Ascending aorta (tissue), 2 donors: ENCODE measurements around the gene LILRA2. TPM values are rescaled to one million over a fixed set of nuclear protein-coding genes. Genes with fewer than 3 reads are reported as not detected.

Source experiments
- DNase-seq, 2 donors: peaks; one replicate each; pipeline ENCODE4 v3.0.0-alpha.2; 2019; ENCODE audit warnings: low spot score in 2 of 2
- H3K27ac ChIP-seq, 2 donors: fragments of 200-600 bp; sonication (generic); one replicate each; pipeline ENCODE4 v1.5.1; 2016 to 2017; ENCODE audit warnings: mild to moderate bottlenecking in 1 of 2
- H3K27me3 ChIP-seq: fragments of 200-600 bp; sonication (generic); one replicate; pipeline ENCODE4 v1.5.1; 2017
- H3K36me3 ChIP-seq, 2 donors: fragments of 200-600 bp; sonication (generic); one replicate each; pipeline ENCODE4 v1.5.1; 2016
- H3K4me1 ChIP-seq, 2 donors: fragments of 200-600 bp; sonication (generic); one replicate each; pipeline ENCODE4 v1.5.1; 2016 to 2017; ENCODE audit warnings: mild to moderate bottlenecking in 1 of 2
- H3K4me3 ChIP-seq, 2 donors: fragments of 200-600 bp; sonication (generic); one replicate each; pipeline ENCODE4 v1.5.1; 2016 to 2017; ENCODE audit warnings: mild to moderate bottlenecking in 1 of 2
- H3K9me3 ChIP-seq, 2 donors: fragments of 200-600 bp; sonication (generic); one replicate each; pipeline ENCODE4 v1.5.1; 2016
- intact Hi-C: fragments of 100-400 bp; cut with DNase I; formaldehyde crosslinking; loops from one replicate; pipeline ENCODE4 v1.15.1; 2023
- total RNA-seq: library from RNA; depleted of rRNA; stranded (reverse); fragments of >200 nt; gene quantifications from one replicate; pipeline ENCODE4 v1.1.0, GENCODE V29; 2016
- TF ChIP-seq, protein P1 (sequence below), 3 experiments: fragments of 200-600 bp in 2 of 3; fragments of 450-650 bp in 1 of 3; sonication (generic) in 2 of 3; IDR thresholded peaks; one replicate each; pipeline ENCODE4 v1.5.1; 2016 to 2019; ENCODE audit warnings: antibody characterized with exemption in 3 of 3, mild to moderate bottlenecking in 1 of 3, moderate library complexity in 1 of 3

The LILRA2 gene
- total RNA-seq, 1 donor from 2014 or later = not detected

DNA sequence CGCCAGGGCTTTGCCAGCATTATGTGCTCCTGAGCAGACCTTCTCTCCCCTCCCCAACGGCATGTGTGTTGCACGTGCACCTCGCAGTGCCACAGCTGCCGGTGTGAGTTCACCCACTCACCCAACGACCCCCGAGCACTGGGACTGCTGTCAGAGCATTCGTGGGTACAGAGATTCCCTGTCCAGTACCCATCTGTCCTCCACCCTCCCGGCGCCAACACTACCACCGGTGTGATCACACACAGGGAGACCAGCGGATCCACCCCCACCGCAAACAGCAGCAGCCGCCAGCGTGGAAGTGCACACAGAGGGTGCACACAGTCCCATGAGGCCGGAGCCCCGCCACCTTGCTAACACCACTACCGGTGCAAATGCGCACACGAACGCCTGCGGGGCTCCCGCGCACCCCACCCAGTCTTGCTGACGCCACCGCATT is 35.8 kb downstream of the LILRA2 start:
- DNase-seq = no peak
- peaks cover 0 to 3% of the 10 kb centered on the region in 2 donors for H3K9me3 ChIP-seq
- no peaks in the 10 kb centered on the region for H3K27me3 ChIP-seq
- TF ChIP-seq, protein P1, sequence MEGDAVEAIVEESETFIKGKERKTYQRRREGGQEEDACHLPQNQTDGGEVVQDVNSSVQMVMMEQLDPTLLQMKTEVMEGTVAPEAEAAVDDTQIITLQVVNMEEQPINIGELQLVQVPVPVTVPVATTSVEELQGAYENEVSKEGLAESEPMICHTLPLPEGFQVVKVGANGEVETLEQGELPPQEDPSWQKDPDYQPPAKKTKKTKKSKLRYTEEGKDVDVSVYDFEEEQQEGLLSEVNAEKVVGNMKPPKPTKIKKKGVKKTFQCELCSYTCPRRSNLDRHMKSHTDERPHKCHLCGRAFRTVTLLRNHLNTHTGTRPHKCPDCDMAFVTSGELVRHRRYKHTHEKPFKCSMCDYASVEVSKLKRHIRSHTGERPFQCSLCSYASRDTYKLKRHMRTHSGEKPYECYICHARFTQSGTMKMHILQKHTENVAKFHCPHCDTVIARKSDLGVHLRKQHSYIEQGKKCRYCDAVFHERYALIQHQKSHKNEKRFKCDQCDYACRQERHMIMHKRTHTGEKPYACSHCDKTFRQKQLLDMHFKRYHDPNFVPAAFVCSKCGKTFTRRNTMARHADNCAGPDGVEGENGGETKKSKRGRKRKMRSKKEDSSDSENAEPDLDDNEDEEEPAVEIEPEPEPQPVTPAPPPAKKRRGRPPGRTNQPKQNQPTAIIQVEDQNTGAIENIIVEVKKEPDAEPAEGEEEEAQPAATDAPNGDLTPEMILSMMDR (IDR thresholded peaks at IDR 0.05) = no peak
- H3K4me3 ChIP-seq = no peak overlapping the region
- H3K36me3 ChIP-seq = no peaks in the 10 kb centered on the region
- intact Hi-C loops = no loop called here
- H3K27ac ChIP-seq = no peak overlapping the region
- H3K4me1 ChIP-seq = no peaks in the 10 kb centered on the region

DNA sequence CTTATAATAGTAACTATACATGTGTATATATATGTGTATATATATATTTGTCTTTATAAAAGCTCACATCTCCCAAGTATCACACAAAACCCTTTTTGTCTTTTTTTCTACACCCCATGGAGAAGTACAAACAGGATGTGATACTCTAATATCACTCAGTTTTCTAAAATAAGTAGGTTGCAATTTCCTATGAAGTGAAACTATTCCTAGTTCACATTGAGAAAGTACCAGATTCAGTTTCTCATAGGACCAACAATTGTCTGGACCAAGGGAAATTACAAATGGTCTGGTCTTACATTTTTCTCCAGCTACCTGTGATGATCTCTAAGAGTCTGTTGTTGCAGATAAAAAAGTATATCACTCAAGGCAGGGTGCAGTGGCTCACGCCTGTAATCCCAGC is 38.8 kb downstream of the LILRA2 start:
- TF ChIP-seq, protein P1 (IDR thresholded peaks at IDR 0.05) = no peak
- H3K4me3 ChIP-seq = no peak overlapping the region
- DNase-seq = no peak
- H3K27me3 ChIP-seq = no peaks in the 10 kb centered on the region
- no peaks in the 10 kb centered on the region for H3K4me1 ChIP-seq
- no peak overlapping the region for H3K27ac ChIP-seq
- H3K36me3 ChIP-seq = no peaks in the 10 kb centered on the region
- intact Hi-C loops = no loop called here
- peaks cover 0 to 3% of the 10 kb centered on the region in 2 donors for H3K9me3 ChIP-seq

DNA sequence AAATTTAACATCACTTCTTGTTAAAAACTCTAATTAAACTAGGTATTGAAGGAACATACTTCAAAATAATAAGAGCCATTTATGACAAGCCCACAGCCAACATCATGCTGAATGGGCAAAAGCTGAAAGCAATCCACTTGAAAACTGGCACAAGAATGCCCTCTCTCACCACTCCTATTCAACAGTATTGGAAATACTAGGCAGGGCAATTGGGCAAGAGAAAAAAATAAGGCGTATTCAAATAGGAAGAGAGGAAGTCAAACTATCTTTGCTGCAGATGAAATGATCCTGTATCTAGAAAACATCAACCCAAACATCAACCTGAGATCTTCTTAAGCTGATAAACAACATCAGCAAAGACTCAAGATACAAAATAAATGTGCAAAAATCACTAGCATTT is 41.1 kb downstream of the LILRA2 start:
- peaks cover 0 to 3% of the 10 kb centered on the region in 2 donors for H3K9me3 ChIP-seq
- intact Hi-C loops = no loop called here
- TF ChIP-seq, protein P1 (IDR thresholded peaks at IDR 0.05) = no peak
- no peak overlapping the region for H3K4me3 ChIP-seq
- no peak for DNase-seq
- no peaks in the 10 kb centered on the region for H3K27me3 ChIP-seq
- H3K36me3 ChIP-seq = no peaks in the 10 kb centered on the region
- H3K27ac ChIP-seq = no peak overlapping the region
- H3K4me1 ChIP-seq = no peaks in the 10 kb centered on the region

DNA sequence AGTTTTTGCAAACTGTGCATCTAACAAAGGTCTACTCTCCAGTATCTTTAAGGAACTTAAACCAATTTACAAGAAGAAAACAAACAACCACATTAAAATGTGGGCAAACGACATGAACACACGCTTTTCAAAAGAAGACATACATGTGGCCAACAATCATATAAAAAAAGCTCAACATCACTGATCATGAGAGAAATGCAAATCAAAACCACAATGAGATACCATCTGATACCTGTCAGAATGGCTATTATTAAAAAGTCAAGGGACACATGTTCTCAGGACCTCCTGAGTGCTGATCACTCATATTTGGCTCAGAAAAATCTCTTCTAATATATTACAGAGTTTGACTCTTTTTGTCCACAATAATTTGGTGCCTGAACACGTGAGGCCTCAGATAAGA is 42.5 kb downstream of the LILRA2 start:
- Histone ChIP-seq H3K27me3 (no peaks in the 10 kb centered on the region), H3K4me1 (no peaks in the 10 kb centered on the region), H3K9me3 (no peaks in the 10 kb centered on the region), H3K36me3 (no peaks in the 10 kb centered on the region), H3K27ac (no peak overlapping the region), H3K4me3 (no peak overlapping the region)
- intact Hi-C loops = no loop called here
- TF ChIP-seq, protein P1 (IDR thresholded peaks at IDR 0.05) = no peak
- no peak for DNase-seq

DNA sequence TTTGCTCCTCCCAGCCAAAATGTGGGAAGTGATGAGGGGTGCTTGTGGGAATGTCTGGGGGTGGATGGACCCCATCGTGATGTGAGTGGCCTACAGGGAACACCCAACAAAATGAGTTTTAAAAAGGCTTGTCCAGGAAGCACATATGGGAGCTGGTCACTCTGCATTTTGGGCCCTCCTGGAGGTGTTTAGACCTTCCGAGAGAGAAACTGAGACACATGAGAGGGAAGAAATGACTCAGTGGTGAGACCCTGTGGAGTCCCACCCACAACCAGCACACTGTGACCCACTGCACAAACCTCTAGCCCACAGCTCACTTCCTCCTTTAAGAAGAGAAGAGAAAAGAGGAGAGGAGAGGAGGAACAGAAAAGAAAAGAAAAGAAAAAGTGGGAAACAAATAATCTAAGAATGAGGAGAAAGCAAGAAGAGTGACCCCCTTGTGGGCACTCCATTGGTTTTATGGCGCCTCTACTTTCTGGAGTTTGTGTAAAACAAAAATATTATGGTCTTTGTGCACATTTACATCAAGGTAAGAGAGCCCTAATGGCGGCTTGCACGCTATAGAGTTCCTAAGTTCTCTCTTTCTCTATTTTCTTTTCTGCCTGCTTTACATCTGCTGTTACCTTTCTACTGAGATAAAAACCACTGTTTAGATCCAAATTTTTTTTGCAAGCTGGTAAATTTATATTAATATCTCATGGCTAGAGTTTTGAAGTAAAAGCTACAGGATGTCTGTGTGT is 43.4 kb downstream of the LILRA2 start:
- Histone ChIP-seq H3K9me3 (no peaks in the 10 kb centered on the region), H3K27ac (no peak overlapping the region), H3K36me3 (no peaks in the 10 kb centered on the region), H3K27me3 (no peaks in the 10 kb centered on the region), H3K4me1 (no peaks in the 10 kb centered on the region), H3K4me3 (no peak overlapping the region)
- intact Hi-C loops = no loop called here
- DNase-seq = no peak
- TF ChIP-seq, protein P1 (IDR thresholded peaks at IDR 0.05) = no peak
